ENCODE data around the gene SNCB. TPM values are rescaled to one million over a fixed set of nuclear protein-coding genes. Genes with fewer than 3 reads are reported as not detected.
A peak's percentile ranks its signal among the peaks of the same experiment; 100 is the strongest.

SNCB gene
- total and polyA plus RNA-seq, 4 donors, result 0.02 TPM; not detected in 3

DNA sequence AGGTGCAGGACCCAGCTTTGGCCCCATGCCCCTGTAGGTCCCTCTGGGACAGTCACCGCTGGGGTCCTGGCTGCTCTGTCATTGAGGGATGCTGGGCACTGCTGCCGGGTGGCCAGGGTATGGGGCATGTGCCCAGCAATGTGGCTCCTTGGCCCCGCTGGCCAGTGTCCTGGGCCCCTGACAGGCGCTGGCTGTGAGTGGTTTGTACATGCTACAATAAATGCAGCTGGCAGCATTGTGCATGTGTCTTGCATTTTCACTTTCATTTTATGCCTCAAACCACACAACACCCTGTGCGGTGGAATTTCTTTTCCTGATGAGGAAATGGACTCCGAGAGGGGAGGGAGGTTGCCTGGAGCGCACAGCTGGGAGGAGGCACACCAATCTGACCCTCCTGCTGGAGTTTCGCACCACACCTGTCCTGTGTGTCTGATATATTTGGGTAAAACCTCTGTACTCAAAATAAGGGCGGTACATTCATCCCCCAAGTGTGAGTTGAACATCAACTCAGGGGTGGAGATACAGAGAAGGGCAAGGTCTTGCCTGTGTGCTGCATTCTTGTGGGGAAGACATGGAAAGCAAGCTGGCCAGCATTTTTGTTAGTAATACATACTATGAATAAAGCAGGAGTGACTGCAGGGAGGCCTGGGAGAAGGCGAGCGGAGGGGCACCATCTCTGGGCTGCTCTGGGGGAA is 28.6 kb upstream of the SNCB start:
- H3K27ac ChIP-seq (ENCODE audit: low read depth in 1 of 2, low read length in 1 of 2), result no peak overlapping the region
- peaks cover 0 to 6% (median 4%) of the 10 kb centered on the region in 3 donors for H3K27me3 ChIP-seq (ENCODE audit: control insufficient read depth in 3 of 3, insufficient read depth in 3 of 3, low read length in 2 of 3)

DNA sequence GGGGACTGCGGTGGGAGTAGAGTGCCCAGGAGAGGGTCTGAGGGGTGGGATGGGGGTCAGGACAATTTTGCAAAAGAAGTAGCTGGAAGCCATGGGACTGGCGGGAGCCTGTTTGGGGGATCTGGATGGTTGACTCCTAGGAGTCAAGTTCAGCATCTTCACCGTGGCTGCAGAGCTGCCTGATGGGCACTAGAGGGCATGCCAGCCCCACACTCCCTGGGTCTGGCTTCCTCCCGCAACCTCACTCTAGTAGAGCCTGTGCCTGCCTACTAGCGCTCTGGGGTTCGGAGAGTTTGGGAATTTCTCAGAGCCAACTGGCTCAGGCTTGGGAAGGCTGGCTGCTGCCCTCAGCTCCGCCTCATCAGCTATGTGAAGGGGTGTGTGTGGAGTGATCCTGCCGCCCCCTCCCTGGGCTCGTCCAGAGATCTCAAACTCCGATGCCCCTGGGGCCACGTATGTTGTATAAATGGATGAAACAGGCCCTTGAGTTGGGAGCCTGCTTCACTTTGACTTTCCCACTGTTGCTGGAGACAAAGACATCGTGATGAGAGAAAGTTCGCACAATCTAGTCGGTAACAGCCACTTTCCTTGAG is 27.8 kb upstream of the SNCB start:
- Histone ChIP-seq H3K9ac (ENCODE audit: insufficient read depth in 1 of 2, low read length in 2 of 2) (no peak overlapping the region), H3K27me3 (ENCODE audit: control insufficient read depth in 3 of 3, insufficient read depth in 3 of 3, low read length in 2 of 3) (no peaks in the 10 kb centered on the region), H3K4me3 (no peak overlapping the region), H3K4me1 (ENCODE audit: control insufficient read depth in 5 of 5, insufficient read depth in 5 of 5, low read length in 5 of 5) (peaks cover 0 to 9% (median 0%) of the 10 kb centered on the region in 5 donors), H3K27ac (ENCODE audit: low read depth in 1 of 2, low read length in 1 of 2) (no peak overlapping the region), H3K9me3 (ENCODE audit: control insufficient read depth in 4 of 4, insufficient read depth in 3 of 4, low read length in 3 of 4) (no peaks in the 10 kb centered on the region), H3K36me3 (ENCODE audit: control insufficient read depth in 4 of 4, insufficient read depth in 4 of 4, low read length in 4 of 4) (peaks cover 0 to 29% (median 10%) of the 10 kb centered on the region in 4 donors)
- 52 to 53% methylated on average over 14 of the region's 14 CpGs for WGBS, 2 donors
- TF ChIP-seq CTCF (IDR thresholded peaks at IDR 0.05; ENCODE audit: control extremely low read depth, extremely low read depth), result peak; percentile 57
- peak; percentile 78 for ATAC-seq (ENCODE audit: insufficient read depth, low FRiP score)
- DNase-seq, result peak; percentile 68 to 77 (median 71)

More for the DNA sequence above, 28.6 kb upstream of the SNCB start:
- Histone ChIP-seq H3K9ac (ENCODE audit: insufficient read depth in 1 of 2, low read length in 2 of 2) (no peak overlapping the region), H3K4me1 (ENCODE audit: control insufficient read depth in 5 of 5, insufficient read depth in 5 of 5, low read length in 5 of 5) (peaks cover 0 to 9% (median 0%) of the 10 kb centered on the region in 5 donors), H3K9me3 (ENCODE audit: control insufficient read depth in 4 of 4, insufficient read depth in 3 of 4, low read length in 3 of 4) (no peaks in the 10 kb centered on the region), H3K36me3 (ENCODE audit: control insufficient read depth in 4 of 4, insufficient read depth in 4 of 4, low read length in 4 of 4) (peaks cover 0 to 21% (median 2%) of the 10 kb centered on the region in 4 donors), H3K4me3 (no peak overlapping the region)
- no peak for TF ChIP-seq CTCF (IDR thresholded peaks at IDR 0.05; ENCODE audit: control extremely low read depth, extremely low read depth)
- WGBS, 2 donors, result 36 to 43% methylated on average over 11 of the region's 11 CpGs
- ATAC-seq (ENCODE audit: insufficient read depth, low FRiP score), result peak; percentile 28
- no peak for DNase-seq

GRCh38 chr5:176656467-176656990 is 26.2 kb upstream of the SNCB start:
- no peak for TF ChIP-seq CTCF (IDR thresholded peaks at IDR 0.05; ENCODE audit: control extremely low read depth, extremely low read depth)
- H3K9me3 ChIP-seq (ENCODE audit: control insufficient read depth in 4 of 4, insufficient read depth in 3 of 4, low read length in 3 of 4), result no peaks in the 10 kb centered on the region
- H3K36me3 ChIP-seq (ENCODE audit: control insufficient read depth in 4 of 4, insufficient read depth in 4 of 4, low read length in 4 of 4), result peaks cover 0 to 29% (median 15%) of the 10 kb centered on the region in 4 donors
- WGBS, 2 donors, result 89 to 92% methylated on average over 12 to 13 of the region's 13 CpGs
- H3K27ac ChIP-seq (ENCODE audit: low read depth in 1 of 2, low read length in 1 of 2), result no peak overlapping the region
- DNase-seq (no peak), ATAC-seq (ENCODE audit: insufficient read depth, low FRiP score) (no peak)
- H3K27me3 ChIP-seq (ENCODE audit: control insufficient read depth in 3 of 3, insufficient read depth in 3 of 3, low read length in 2 of 3), result no peaks in the 10 kb centered on the region
- no peak overlapping the region for H3K9ac ChIP-seq (ENCODE audit: insufficient read depth in 1 of 2, low read length in 2 of 2)
- H3K4me1 ChIP-seq (ENCODE audit: control insufficient read depth in 5 of 5, insufficient read depth in 5 of 5, low read length in 5 of 5), result peaks cover 0 to 9% (median 0%) of the 10 kb centered on the region in 5 donors
- no peak overlapping the region for H3K4me3 ChIP-seq
